PFSK-1 (cell line): ENCODE measurements around the gene LMAN2.

Experiments
- REST ChIP-seq, 2 experiments: IDR thresholded peaks; 2 replicates each; pipeline versions ENCODE4 v1.6.1 to v1.8.0; 2011 to 2012; ENCODE audit warnings: low read depth in 2 of 2, low read length in 2 of 2, control low read depth in 1 of 2, inconsistent platforms in 1 of 2, mild to moderate bottlenecking in 1 of 2, moderate library complexity in 1 of 2; ENCODE audit not compliant: insufficient read depth in 1 of 2
- SIN3A ChIP-seq: IDR thresholded peaks from 2 replicates; pipeline ENCODE4 v1.6.1; 2012; ENCODE audit warnings: mild to moderate bottlenecking, low read length, moderate library complexity, borderline replicate concordance; ENCODE audit not compliant: insufficient read depth

DNA sequence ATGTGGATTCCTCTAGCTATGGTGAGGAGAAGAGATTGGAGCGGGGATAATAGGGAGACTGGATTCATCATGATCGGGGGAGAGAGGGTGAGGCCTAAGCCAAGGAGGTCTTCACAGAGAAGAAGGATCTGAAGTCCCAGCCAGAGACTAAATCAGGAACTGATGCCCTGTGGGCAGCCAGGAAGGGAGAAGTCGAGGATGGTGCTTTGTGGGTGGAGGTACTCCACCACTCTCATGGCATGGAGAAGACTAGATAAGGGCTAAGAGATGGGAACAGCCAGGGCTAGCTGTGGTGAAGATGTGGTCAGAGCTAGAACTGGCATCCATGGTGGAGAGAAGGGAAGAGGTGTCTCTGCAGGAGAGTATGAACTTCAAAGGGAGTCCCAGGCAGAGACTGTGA is 3.2 kb upstream of the LMAN2 start:
- TF ChIP-seq REST (IDR thresholded peaks at IDR 0.05; ENCODE audit: insufficient read depth in 1 of 2, low read depth in 2 of 2, low read length in 2 of 2): no peak
- no peak for TF ChIP-seq SIN3A
